IPS DF 6.9 (cell line): ENCODE results near the gene GABRG3.

ENCODE experiments used
- DNase-seq: peaks from one replicate; pipeline ENCODE4 v3.0.0-alpha.2; 2013; ENCODE audit warnings: low read depth, low spot score
- H3K27ac ChIP-seq: one replicate; pipeline ENCODE4 v1.5.1; 2013; ENCODE audit warnings: low read length, control low read depth
- H3K27me3 ChIP-seq: 2 replicates; pipeline ENCODE4 v1.6.1; 2013; ENCODE audit warnings: mild to moderate bottlenecking, low read length; ENCODE audit not compliant: control insufficient read depth, insufficient read depth
- H3K36me3 ChIP-seq: 2 replicates; pipeline ENCODE4 v1.6.1; 2013; ENCODE audit warnings: low read length; ENCODE audit not compliant: control insufficient read depth, insufficient read depth
- H3K4me1 ChIP-seq: 2 replicates; pipeline ENCODE4 v1.6.1; 2013; ENCODE audit warnings: low read length; ENCODE audit not compliant: control insufficient read depth, insufficient read depth
- H3K4me3 ChIP-seq: 2 replicates; pipeline ENCODE4 v1.5.1; 2013; ENCODE audit warnings: mild to moderate bottlenecking, low read length
- H3K9me3 ChIP-seq: 2 replicates; pipeline ENCODE4 v1.6.1; 2013; ENCODE audit warnings: low read length, inconsistent platforms; ENCODE audit not compliant: control insufficient read depth, insufficient read depth
- WGBS: extraction: QIAGEN DNeasy Blood & Tissue Kit; methylation state at CpG from one replicate; pipeline ENCODE4 v1.1.7; 2013; ENCODE audit warnings: mixed read lengths, missing lambda C conversion rate; ENCODE audit not compliant: insufficient read length, insufficient coverage; 5-methylcytosine and 5-hydroxymethylcytosine counted together

The GABRG3 gene

GRCh38 chr15:26970712-26971210 lies at the start of gene GABRG3:
Gene GABRG3 (plus strand): TSS chr15:26971181.
- no CpG with 5 or more reads among the region's 33 CpGs for WGBS
- H3K27me3 ChIP-seq: peaks cover 36% of the 10 kb centered on the region

GRCh38 chr15:26921433-26921832 lies 49.5 kb upstream of the GABRG3 start:
- Histone ChIP-seq H3K4me1 (no peaks in the 10 kb centered on the region), H3K27ac (no peak overlapping the region), H3K36me3 (no peaks in the 10 kb centered on the region), H3K4me3 (no peak overlapping the region), H3K9me3 (no peaks in the 10 kb centered on the region), H3K27me3 (no peaks in the 10 kb centered on the region)
- no CpG with 5 or more reads among the region's 1 CpG for WGBS
- DNase-seq: no peak

More at GRCh38 chr15:26970712-26971210, at the start of gene GABRG3:
- DNase-seq: no peak
- Histone ChIP-seq H3K27ac (no peak within 1 kb of the TSS), H3K4me3 (peak within 1 kb of the TSS; percentile 64), H3K36me3 (no peaks in the 10 kb centered on the region), H3K9me3 (no peaks in the 10 kb centered on the region), H3K4me1 (no peaks in the 10 kb centered on the region)

GRCh38 chr15:26926081-26926480 lies 44.9 kb upstream of the GABRG3 start:
- Histone ChIP-seq H3K9me3 (no peaks in the 10 kb centered on the region), H3K27me3 (no peaks in the 10 kb centered on the region), H3K4me1 (no peaks in the 10 kb centered on the region), H3K36me3 (no peaks in the 10 kb centered on the region), H3K4me3 (no peak overlapping the region), H3K27ac (no peak overlapping the region)
- no peak for DNase-seq
- no CpG with 5 or more reads among the region's 2 CpGs for WGBS

GRCh38 chr15:26928051-26928450 lies 42.9 kb upstream of the GABRG3 start:
- no peak for DNase-seq
- Histone ChIP-seq H3K27ac (no peak overlapping the region), H3K4me3 (no peak overlapping the region), H3K4me1 (no peaks in the 10 kb centered on the region), H3K27me3 (no peaks in the 10 kb centered on the region), H3K36me3 (no peaks in the 10 kb centered on the region), H3K9me3 (no peaks in the 10 kb centered on the region)
- WGBS: no CpG with 5 or more reads among the region's 8 CpGs

- Histone ChIP-seq H3K27ac (no peak overlapping the region), H3K9me3 (no peaks in the 10 kb centered on the region), H3K4me1 (no peaks in the 10 kb centered on the region), H3K27me3 (no peaks in the 10 kb centered on the region), H3K4me3 (no peak overlapping the region), H3K36me3 (no peaks in the 10 kb centered on the region)
- no peak for DNase-seq
- WGBS: no CpG with 5 or more reads among the region's 4 CpGs
Measured at GRCh38 chr15:26929588-26929987, 41.4 kb upstream of the GABRG3 start.

GRCh38 chr15:26934848-26935247 lies 36.1 kb upstream of the GABRG3 start:
- Histone ChIP-seq H3K27ac (no peak overlapping the region), H3K4me3 (no peak overlapping the region), H3K27me3 (no peaks in the 10 kb centered on the region), H3K9me3 (no peaks in the 10 kb centered on the region), H3K4me1 (no peaks in the 10 kb centered on the region), H3K36me3 (peaks cover 4% of the 10 kb centered on the region; the same call in 1 of the 2 replicates)
- no CpG with 5 or more reads among the region's 6 CpGs for WGBS
- no peak for DNase-seq

- H3K36me3 ChIP-seq: peaks cover 4% of the 10 kb centered on the region; the same call in 1 of the 2 replicates
- no peaks in the 10 kb centered on the region for H3K27me3 ChIP-seq
- DNase-seq: no peak
- H3K4me1 ChIP-seq: no peaks in the 10 kb centered on the region
- no peak overlapping the region for H3K27ac ChIP-seq
- no peak overlapping the region for H3K4me3 ChIP-seq
- H3K9me3 ChIP-seq: no peaks in the 10 kb centered on the region
- WGBS: no CpG with 5 or more reads among the region's 12 CpGs
Measured at GRCh38 chr15:26935322-26935721, 35.7 kb upstream of the GABRG3 start.

GRCh38 chr15:26936502-26936901 lies 34.5 kb upstream of the GABRG3 start:
- H3K36me3 ChIP-seq: peaks cover 4% of the 10 kb centered on the region; the same call in 1 of the 2 replicates
- no peaks in the 10 kb centered on the region for H3K4me1 ChIP-seq
- H3K27ac ChIP-seq: no peak overlapping the region
- no peak overlapping the region for H3K4me3 ChIP-seq
- no peaks in the 10 kb centered on the region for H3K27me3 ChIP-seq
- DNase-seq: no peak
- WGBS: no CpG with 5 or more reads among the region's 5 CpGs
- H3K9me3 ChIP-seq: no peaks in the 10 kb centered on the region

- no peak for DNase-seq
- Histone ChIP-seq H3K4me3 (no peak overlapping the region), H3K36me3 (peaks cover 4% of the 10 kb centered on the region; the same call in 1 of the 2 replicates), H3K27ac (no peak overlapping the region), H3K27me3 (no peaks in the 10 kb centered on the region), H3K4me1 (no peaks in the 10 kb centered on the region), H3K9me3 (no peaks in the 10 kb centered on the region)
- no CpG with 5 or more reads among the region's 13 CpGs for WGBS
Measured at GRCh38 chr15:26937134-26937533, 33.8 kb upstream of the GABRG3 start.

GRCh38 chr15:26939398-26939797 lies 31.6 kb upstream of the GABRG3 start:
- no CpG with 5 or more reads among the region's 5 CpGs for WGBS
- H3K4me3 ChIP-seq: no peak overlapping the region
- no peak overlapping the region for H3K27ac ChIP-seq
- H3K4me1 ChIP-seq: no peaks in the 10 kb centered on the region
- H3K36me3 ChIP-seq: peaks cover 4% of the 10 kb centered on the region; the same call in 1 of the 2 replicates
- no peaks in the 10 kb centered on the region for H3K9me3 ChIP-seq
- DNase-seq: no peak
- no peaks in the 10 kb centered on the region for H3K27me3 ChIP-seq

- H3K9me3 ChIP-seq: no peaks in the 10 kb centered on the region
- no peaks in the 10 kb centered on the region for H3K27me3 ChIP-seq
- H3K4me1 ChIP-seq: no peaks in the 10 kb centered on the region
- peaks cover 4% of the 10 kb centered on the region; the same call in 1 of the 2 replicates for H3K36me3 ChIP-seq
- no peak for DNase-seq
- H3K27ac ChIP-seq: no peak overlapping the region
- no peak overlapping the region for H3K4me3 ChIP-seq
- no CpG with 5 or more reads among the region's 5 CpGs for WGBS
Measured at GRCh38 chr15:26941489-26941888, 29.5 kb upstream of the GABRG3 start.
